Measurements from ENCODE around the gene NLRP1. TPM values are rescaled to one million over a fixed set of nuclear protein-coding genes. Genes with fewer than 3 reads are reported as not detected.
A peak's percentile ranks its signal among the peaks of the same experiment; 100 is the strongest.

NLRP1 gene
- total and polyA plus RNA-seq, 2 of the 13 experiments (the other 11 are each of a cell fraction or from before 2014, with no cell fraction given), result 3.4 to 3.7 TPM

DNA sequence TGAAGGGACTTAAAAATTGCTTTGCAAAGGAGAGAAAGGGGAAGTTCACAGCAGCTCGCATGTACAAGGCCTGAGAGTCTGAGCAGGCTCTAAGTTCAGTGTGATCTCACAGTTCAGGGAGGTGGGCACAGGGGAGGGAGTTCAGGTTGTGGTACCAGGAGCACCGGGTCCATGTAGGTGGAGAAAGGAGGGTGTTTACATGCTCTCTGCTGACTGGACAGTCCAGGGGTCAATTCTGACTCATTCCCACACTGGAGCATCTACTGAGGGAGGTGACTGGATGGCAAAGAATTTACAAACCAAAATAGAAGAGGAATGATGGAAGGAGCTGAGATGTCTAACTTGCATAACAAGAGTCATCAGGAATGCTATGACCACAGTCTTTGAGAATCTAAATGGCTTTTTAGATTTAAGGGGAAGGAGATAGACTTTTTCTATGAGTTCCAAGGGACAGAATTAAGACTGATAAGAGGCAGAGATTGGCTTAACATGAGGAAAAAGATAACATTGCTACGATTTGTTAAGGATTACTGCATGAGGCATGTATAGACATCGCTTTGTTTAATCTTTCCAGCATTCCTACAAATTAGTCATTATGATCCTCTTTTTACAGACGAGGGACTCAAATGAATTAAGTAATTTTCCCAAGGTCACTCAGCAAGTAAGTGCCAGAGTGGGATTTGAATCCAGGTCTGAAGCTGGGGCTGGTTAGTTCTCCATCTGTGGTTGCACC, 68.1 kb downstream of the NLRP1 start (continued):
- TF ChIP-seq, protein P1, sequence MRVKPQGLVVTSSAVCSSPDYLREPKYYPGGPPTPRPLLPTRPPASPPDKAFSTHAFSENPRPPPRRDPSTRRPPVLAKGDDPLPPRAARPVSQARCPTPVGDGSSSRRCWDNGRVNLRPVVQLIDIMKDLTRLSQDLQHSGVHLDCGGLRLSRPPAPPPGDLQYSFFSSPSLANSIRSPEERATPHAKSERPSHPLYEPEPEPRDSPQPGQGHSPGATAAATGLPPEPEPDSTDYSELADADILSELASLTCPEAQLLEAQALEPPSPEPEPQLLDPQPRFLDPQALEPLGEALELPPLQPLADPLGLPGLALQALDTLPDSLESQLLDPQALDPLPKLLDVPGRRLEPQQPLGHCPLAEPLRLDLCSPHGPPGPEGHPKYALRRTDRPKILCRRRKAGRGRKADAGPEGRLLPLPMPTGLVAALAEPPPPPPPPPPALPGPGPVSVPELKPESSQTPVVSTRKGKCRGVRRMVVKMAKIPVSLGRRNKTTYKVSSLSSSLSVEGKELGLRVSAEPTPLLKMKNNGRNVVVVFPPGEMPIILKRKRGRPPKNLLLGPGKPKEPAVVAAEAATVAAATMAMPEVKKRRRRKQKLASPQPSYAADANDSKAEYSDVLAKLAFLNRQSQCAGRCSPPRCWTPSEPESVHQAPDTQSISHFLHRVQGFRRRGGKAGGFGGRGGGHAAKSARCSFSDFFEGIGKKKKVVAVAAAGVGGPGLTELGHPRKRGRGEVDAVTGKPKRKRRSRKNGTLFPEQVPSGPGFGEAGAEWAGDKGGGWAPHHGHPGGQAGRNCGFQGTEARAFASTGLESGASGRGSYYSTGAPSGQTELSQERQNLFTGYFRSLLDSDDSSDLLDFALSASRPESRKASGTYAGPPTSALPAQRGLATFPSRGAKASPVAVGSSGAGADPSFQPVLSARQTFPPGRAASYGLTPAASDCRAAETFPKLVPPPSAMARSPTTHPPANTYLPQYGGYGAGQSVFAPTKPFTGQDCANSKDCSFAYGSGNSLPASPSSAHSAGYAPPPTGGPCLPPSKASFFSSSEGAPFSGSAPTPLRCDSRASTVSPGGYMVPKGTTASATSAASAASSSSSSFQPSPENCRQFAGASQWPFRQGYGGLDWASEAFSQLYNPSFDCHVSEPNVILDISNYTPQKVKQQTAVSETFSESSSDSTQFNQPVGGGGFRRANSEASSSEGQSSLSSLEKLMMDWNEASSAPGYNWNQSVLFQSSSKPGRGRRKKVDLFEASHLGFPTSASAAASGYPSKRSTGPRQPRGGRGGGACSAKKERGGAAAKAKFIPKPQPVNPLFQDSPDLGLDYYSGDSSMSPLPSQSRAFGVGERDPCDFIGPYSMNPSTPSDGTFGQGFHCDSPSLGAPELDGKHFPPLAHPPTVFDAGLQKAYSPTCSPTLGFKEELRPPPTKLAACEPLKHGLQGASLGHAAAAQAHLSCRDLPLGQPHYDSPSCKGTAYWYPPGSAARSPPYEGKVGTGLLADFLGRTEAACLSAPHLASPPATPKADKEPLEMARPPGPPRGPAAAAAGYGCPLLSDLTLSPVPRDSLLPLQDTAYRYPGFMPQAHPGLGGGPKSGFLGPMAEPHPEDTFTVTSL (CRISPR knock-in tag; IDR thresholded peaks at IDR 0.05; ENCODE audit: borderline replicate concordance), result peak; percentile 73; the same call in 1 of the 2 replicates
- no peak for TF ChIP-seq SIX4 (CRISPR knock-in tag; IDR thresholded peaks at IDR 0.05)
- TF ChIP-seq PITX1 (CRISPR knock-in tag; IDR thresholded peaks at IDR 0.05), result no peak
- no peak for TF ChIP-seq ZNF160 (CRISPR knock-in tag; IDR thresholded peaks at IDR 0.05)
- peak; percentile 51; the same call in 1 of the 2 replicates for TF ChIP-seq HOXA3 (CRISPR knock-in tag; IDR thresholded peaks at IDR 0.05)
- no peak for TF ChIP-seq ZNF430 (CRISPR knock-in tag; IDR thresholded peaks at IDR 0.05)
- TF ChIP-seq PPARG (CRISPR knock-in tag; conservative IDR thresholded peaks at IDR 0.05), result 0 out of 2 replicates have a peak, but pooled peaks have one; percentile 34
- TF ChIP-seq NFKBIZ (CRISPR knock-in tag; IDR thresholded peaks at IDR 0.05), result no peak
- peak; percentile 46; the same call in 1 of the 2 replicates for TF ChIP-seq PHF20 (CRISPR knock-in tag; IDR thresholded peaks at IDR 0.05)
- TF ChIP-seq ZNF530 (CRISPR knock-in tag; IDR thresholded peaks at IDR 0.05; ENCODE audit: low read depth), result no peak
- TF ChIP-seq MTA1 (CRISPR knock-in tag; IDR thresholded peaks at IDR 0.05; ENCODE audit: borderline replicate concordance), result no peak
- TF ChIP-seq ZEB1 (IDR thresholded peaks at IDR 0.05; ENCODE audit: insufficient replicate concordance, low read depth), result peak; percentile 38
- no peak for TF ChIP-seq ETV6 (CRISPR knock-in tag; conservative IDR thresholded peaks at IDR 0.05)
- peak; percentile 38; the same call in 1 of the 2 replicates for TF ChIP-seq ZNF292 (CRISPR knock-in tag; IDR thresholded peaks at IDR 0.05; ENCODE audit: borderline replicate concordance, low read depth)
- TF ChIP-seq, protein P2, sequence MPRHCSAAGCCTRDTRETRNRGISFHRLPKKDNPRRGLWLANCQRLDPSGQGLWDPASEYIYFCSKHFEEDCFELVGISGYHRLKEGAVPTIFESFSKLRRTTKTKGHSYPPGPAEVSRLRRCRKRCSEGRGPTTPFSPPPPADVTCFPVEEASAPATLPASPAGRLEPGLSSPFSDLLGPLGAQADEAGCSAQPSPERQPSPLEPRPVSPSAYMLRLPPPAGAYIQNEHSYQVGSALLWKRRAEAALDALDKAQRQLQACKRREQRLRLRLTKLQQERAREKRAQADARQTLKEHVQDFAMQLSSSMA (CRISPR knock-in tag; IDR thresholded peaks at IDR 0.05), result no peak
- no peak for TF ChIP-seq ISL2 (CRISPR knock-in tag; IDR thresholded peaks at IDR 0.05)
- TF ChIP-seq KLF16 (CRISPR knock-in tag; IDR thresholded peaks at IDR 0.05), result peak in 1 of 2 experiments; percentile 64; a peak in 1 of 4 replicates
- TF ChIP-seq ZNF317 (CRISPR knock-in tag; IDR thresholded peaks at IDR 0.05), result no peak
- TF ChIP-seq HNRNPL (IDR thresholded peaks at IDR 0.05; ENCODE audit: low read depth, low read length), result no peak
- no peak for TF ChIP-seq ZMAT3 (CRISPR knock-in tag; conservative IDR thresholded peaks at IDR 0.05)
- TF ChIP-seq SNAI1 (CRISPR knock-in tag; IDR thresholded peaks at IDR 0.05; ENCODE audit: borderline replicate concordance), result no peak
- TF ChIP-seq RAD51 (IDR thresholded peaks at IDR 0.05; ENCODE audit: borderline replicate concordance), result no peak
- no peak for TF ChIP-seq SALL2 (CRISPR knock-in tag; IDR thresholded peaks at IDR 0.05)

Data from HepG2 (cell line).